Renal cortex interstitium (tissue), 15 donors: ENCODE measurements around the gene GAGE12G. TPM values are rescaled to one million over a fixed set of nuclear protein-coding genes. Genes with fewer than 3 reads are reported as not detected.
"Not testable (repeated sequence)": the region's sequence is repeated elsewhere in the genome, so short reads cannot be mapped to it uniquely, and the experiment has no call there.

ENCODE experiments used
- DNase-seq, 11 donors: peaks; one replicate each; pipeline ENCODE4 v3.0.0-alpha.2; 2013; ENCODE audit warnings: low read depth in 9 of 11, low spot score in 4 of 11; ENCODE audit errors: extremely low read depth in 1 of 11
- long read RNA-seq, 16 experiments: transcript quantifications; one replicate each; lab custom pipeline, GENCODE V29; 2026
- polyA plus RNA-seq, 3 donors: library from polyadenylated mRNA; unstranded; fragments of 120-200 nt; gene quantifications; one replicate each; pipeline ENCODE4 v1.2.1, GENCODE V29; 2013; ENCODE audit not compliant: insufficient read length in 3 of 3

Gene GAGE12G
- polyA plus RNA-seq: not detected
- long read RNA-seq, donor 1: 0 reads
- long read RNA-seq, donor 2: 0 reads
- long read RNA-seq, donor 3: 0 reads
- long read RNA-seq, donor 4: 0 reads
- long read RNA-seq, donor 5: 0 reads
- long read RNA-seq, donor 6: 0 reads
- long read RNA-seq, donor 7: 0 reads
- long read RNA-seq, donor 8: 0 reads
- long read RNA-seq, donor 9: 0 reads
- long read RNA-seq, donor 10: 0 reads
- long read RNA-seq, donor 11: 0 reads
- long read RNA-seq, donor 12: 0 reads
- long read RNA-seq, donor 13: 0 reads
- long read RNA-seq, donor 14: 0 reads
- long read RNA-seq, donor 15: 0 reads
- long read RNA-seq, donor 16: 0 reads

GRCh38 chrX:49570100-49570499 lies at the start of gene GAGE12G:
Gene GAGE12G, plus strand, starts transcription at chrX:49570400. Its CDS starts 1,155 bp downstream, at chrX:49571555.
- not testable (repeated sequence) for DNase-seq

- DNase-seq: not testable (repeated sequence)
Measured at GRCh38 chrX:49531877-49532276, 38.3 kb upstream of the GAGE12G start, which contains the start of gene GAGE12C. Gene GAGE12C, plus strand, starts transcription at chrX:49532177. Its CDS starts 1,155 bp downstream, at chrX:49533332.

- DNase-seq: not testable (repeated sequence)
Measured at GRCh38 chrX:49541433-49541832, 28.8 kb upstream of the GAGE12G start, which contains the start of gene GAGE12D. Gene GAGE12D, plus strand, starts transcription at chrX:49541733. Its CDS starts 1,155 bp downstream, at chrX:49542888.

GRCh38 chrX:49550989-49551388 lies 19.2 kb upstream of the GAGE12G start, which contains the start of gene GAGE12E:
Gene GAGE12E, plus strand, starts transcription at chrX:49551289. Its CDS starts 1,155 bp downstream, at chrX:49552444.
- not testable (repeated sequence) for DNase-seq

GRCh38 chrX:49560542-49560941 lies 9.7 kb upstream of the GAGE12G start, which contains the start of gene GAGE12F:
Gene GAGE12F, plus strand, starts transcription at chrX:49560842. Its CDS starts 1,155 bp downstream, at chrX:49561997.
- DNase-seq: not testable (repeated sequence)

GRCh38 chrX:49568728-49569127 lies 1.5 kb upstream of the GAGE12G start:
- DNase-seq: not testable (repeated sequence)

GRCh38 chrX:49569152-49569551 lies 1.0 kb upstream of the GAGE12G start:
- not testable (repeated sequence) for DNase-seq

- DNase-seq: not testable (repeated sequence)
Measured at GRCh38 chrX:49579649-49580048, 9.4 kb downstream of the GAGE12G start, which contains the start of gene GAGE12H. Gene GAGE12H, plus strand, starts transcription at chrX:49579949. Its CDS starts 1,155 bp downstream, at chrX:49581104.

- not testable (repeated sequence) for DNase-seq
Measured at GRCh38 chrX:49589196-49589595, 19.0 kb downstream of the GAGE12G start, which contains the start of gene GAGE2A. Gene GAGE2A, plus strand, starts transcription at chrX:49589496. Its CDS starts 1,155 bp downstream, at chrX:49590651.

GRCh38 chrX:49589769-49590478 lies 19.7 kb downstream of the GAGE12G start:
- DNase-seq: not testable (repeated sequence)

- DNase-seq: not testable (repeated sequence)
Measured at GRCh38 chrX:49590488-49590887, 20.3 kb downstream of the GAGE12G start.

- not testable (repeated sequence) for DNase-seq
Measured at GRCh38 chrX:49598720-49599119, 28.5 kb downstream of the GAGE12G start, which contains the start of gene GAGE1. Gene GAGE1, plus strand, starts transcription at chrX:49599020. Its CDS starts 1,155 bp downstream, at chrX:49600175.

GRCh38 chrX:49610718-49611310 lies 40.6 kb downstream of the GAGE12G start:
- DNase-seq: no peak

- no peak for DNase-seq
Measured at GRCh38 chrX:49618574-49618973, 48.4 kb downstream of the GAGE12G start.

Other genes with a start within 250 kb of the GAGE12G start
- gene GAGE12J, start 248.4 kb upstream of the GAGE12G start, polyA plus RNA-seq: not detected
- gene GAGE13, start 238.8 kb upstream of the GAGE12G start, polyA plus RNA-seq: not detected
- gene GAGE12C, start 38.2 kb upstream of the GAGE12G start, polyA plus RNA-seq: not detected
- not detected for gene GAGE12D, start 28.7 kb upstream of the GAGE12G start, polyA plus RNA-seq
- not detected for gene GAGE12E, start 19.1 kb upstream of the GAGE12G start, polyA plus RNA-seq
- not detected for gene GAGE12F, start 9.6 kb upstream of the GAGE12G start, polyA plus RNA-seq
- not detected for gene GAGE12H, start 9.5 kb downstream of the GAGE12G start, polyA plus RNA-seq
- not detected for gene GAGE2A, start 19.1 kb downstream of the GAGE12G start, polyA plus RNA-seq
- gene GAGE1, start 28.6 kb downstream of the GAGE12G start, polyA plus RNA-seq: not detected
- gene PAGE1, start 125.6 kb downstream of the GAGE12G start, polyA plus RNA-seq: not detected